Epithelial cell of esophagus (primary cell): ENCODE measurements around the gene MRPL58.

Source experiments
- DNase-seq: peaks from one replicate; pipeline ENCODE4 v3.0.0; 2010; ENCODE audit warnings: low read depth
- H3K4me3 ChIP-seq: 2 replicates; pipeline ENCODE4 v1.5.1; 2011; ENCODE audit warnings: mild to moderate bottlenecking, low read length, control low read depth
- CTCF ChIP-seq: IDR thresholded peaks from 2 replicates; pipeline ENCODE4 v1.5.1; 2011; ENCODE audit warnings: low read depth, mild to moderate bottlenecking, low read length, control low read depth, inconsistent platforms; ENCODE audit not compliant: insufficient read depth; ENCODE audit errors: missing control alignments

The MRPL58 gene

GRCh38 chr17:74987909-74988711, 24.4 kb upstream of the MRPL58 start:
- DNase-seq = peak; percentile 66
- peak; percentile 23 for TF ChIP-seq CTCF
- peak overlapping the region; percentile 70 for H3K4me3 ChIP-seq

GRCh38 chr17:74990581-74991105, 21.8 kb upstream of the MRPL58 start:
- DNase-seq = no peak
- no peak overlapping the region for H3K4me3 ChIP-seq
- no peak for TF ChIP-seq CTCF

GRCh38 chr17:74992223-74992622, 20.2 kb upstream of the MRPL58 start:
- peak; percentile 13 for DNase-seq
- no peak overlapping the region for H3K4me3 ChIP-seq
- no peak for TF ChIP-seq CTCF

- TF ChIP-seq CTCF = no peak
- peak; percentile 65 for DNase-seq
- H3K4me3 ChIP-seq = no peak overlapping the region
Measured at GRCh38 chr17:74994440-74994839, 18.0 kb upstream of the MRPL58 start.

GRCh38 chr17:74995847-74996246, 16.6 kb upstream of the MRPL58 start:
- TF ChIP-seq CTCF = no peak
- no peak for DNase-seq
- H3K4me3 ChIP-seq = no peak overlapping the region

- no peak overlapping the region for H3K4me3 ChIP-seq
- no peak for DNase-seq
- TF ChIP-seq CTCF = no peak
Measured at GRCh38 chr17:74998783-74999182, 13.7 kb upstream of the MRPL58 start.

- no peak for TF ChIP-seq CTCF
- DNase-seq = no peak
- H3K4me3 ChIP-seq = no peak overlapping the region
Measured at GRCh38 chr17:74999523-74999922, 12.9 kb upstream of the MRPL58 start.
